HT-29 (cell line): ENCODE results near the gene PILRA. TPM values are rescaled to one million over a fixed set of nuclear protein-coding genes. Genes with fewer than 3 reads are reported as not detected.
"Not testable (repeated sequence)": the region's sequence is repeated elsewhere in the genome, so short reads cannot be mapped to it uniquely, and the experiment has no call there.

Experiments used
- DNase-seq: peaks from one replicate; pipeline ENCODE4 v3.0.0-alpha.2; 2015; ENCODE audit warnings: low spot score
- total RNA-seq: library from RNA; depleted of rRNA; stranded (reverse); fragments of >200 nt; shearing (Covaris generic); gene quantifications from 2 replicates; pipeline ENCODE4 v1.2.3, GENCODE V29; 2014; rRNA removed

PILRA gene
- 2.1 TPM in 1 of 2 replicates, not detected in the other for total RNA-seq

DNA sequence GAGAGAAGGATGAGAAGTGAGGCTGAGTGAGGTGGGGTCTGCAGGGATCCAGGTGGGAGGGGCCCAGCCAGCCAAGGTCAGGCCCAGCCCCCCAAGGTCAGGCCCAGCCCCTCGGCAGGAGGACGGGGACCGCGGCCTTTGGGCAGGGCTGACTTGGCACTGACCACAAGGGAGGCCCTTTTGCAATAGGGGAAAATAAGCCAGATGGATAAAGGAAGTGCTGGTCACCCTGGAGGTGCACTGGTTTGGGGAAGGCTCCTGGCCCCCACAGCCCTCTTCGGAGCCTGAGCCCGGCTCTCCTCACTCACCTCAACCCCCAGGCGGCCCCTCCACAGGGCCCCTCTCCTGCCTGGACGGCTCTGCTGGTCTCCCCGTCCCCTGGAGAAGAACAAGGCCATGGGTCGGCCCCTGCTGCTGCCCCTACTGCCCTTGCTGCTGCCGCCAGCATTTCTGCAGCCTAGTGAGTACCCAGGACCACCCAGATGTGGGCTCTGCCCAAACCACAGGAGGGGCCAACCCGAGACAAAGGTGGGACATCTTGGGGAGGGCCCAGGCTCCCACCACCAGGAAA is at the start of gene PILRA:
Gene PILRA (plus strand): TSS at position 227 of the 571 bp plus-strand sequence. CDS start 170 bp downstream, at position 397.
- no peak for DNase-seq

DNA sequence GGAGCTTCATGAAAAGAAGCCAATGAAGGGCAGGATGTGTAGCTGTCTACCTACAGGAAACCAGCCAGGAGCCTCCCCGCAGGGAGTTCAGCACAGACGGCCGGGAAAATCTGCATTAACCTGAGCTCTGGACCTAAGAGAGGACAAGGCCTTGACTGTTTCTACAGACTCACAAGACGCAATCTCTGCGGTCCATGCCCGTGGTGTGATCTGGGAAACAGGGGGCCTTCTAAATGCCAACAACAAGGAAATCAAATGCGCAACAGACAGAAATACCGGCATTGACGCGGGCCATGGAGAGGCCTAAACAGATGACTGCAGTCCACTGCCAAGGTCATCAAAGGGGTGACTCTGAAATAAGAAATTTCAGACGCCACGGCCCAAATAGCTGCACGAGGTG is 49.1 kb upstream of the PILRA start:
- DNase-seq = not testable (repeated sequence)

- not testable (repeated sequence) for DNase-seq
Measured at GRCh38 chr7:100325671-100326070, 47.6 kb upstream of the PILRA start.

DNA sequence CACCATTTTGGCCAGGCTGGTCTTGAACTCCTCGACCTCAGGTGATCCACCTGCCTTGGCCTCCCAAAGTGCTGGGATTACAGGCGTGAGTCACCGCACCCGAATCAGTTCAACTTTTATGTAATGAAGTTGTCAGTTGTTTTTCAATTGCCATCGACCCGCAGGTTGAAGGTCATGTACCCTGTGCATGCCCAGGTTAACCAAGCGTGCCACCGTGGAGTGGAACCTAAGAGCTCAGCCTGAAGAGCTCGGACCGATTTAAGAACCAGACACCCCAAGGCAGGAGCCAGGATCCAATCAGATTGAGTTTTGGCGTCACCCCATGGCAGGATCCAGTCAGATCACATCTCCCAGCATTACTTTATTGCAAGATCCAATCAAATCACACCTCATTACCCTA is 46.4 kb upstream of the PILRA start:
- not testable (repeated sequence) for DNase-seq

DNA sequence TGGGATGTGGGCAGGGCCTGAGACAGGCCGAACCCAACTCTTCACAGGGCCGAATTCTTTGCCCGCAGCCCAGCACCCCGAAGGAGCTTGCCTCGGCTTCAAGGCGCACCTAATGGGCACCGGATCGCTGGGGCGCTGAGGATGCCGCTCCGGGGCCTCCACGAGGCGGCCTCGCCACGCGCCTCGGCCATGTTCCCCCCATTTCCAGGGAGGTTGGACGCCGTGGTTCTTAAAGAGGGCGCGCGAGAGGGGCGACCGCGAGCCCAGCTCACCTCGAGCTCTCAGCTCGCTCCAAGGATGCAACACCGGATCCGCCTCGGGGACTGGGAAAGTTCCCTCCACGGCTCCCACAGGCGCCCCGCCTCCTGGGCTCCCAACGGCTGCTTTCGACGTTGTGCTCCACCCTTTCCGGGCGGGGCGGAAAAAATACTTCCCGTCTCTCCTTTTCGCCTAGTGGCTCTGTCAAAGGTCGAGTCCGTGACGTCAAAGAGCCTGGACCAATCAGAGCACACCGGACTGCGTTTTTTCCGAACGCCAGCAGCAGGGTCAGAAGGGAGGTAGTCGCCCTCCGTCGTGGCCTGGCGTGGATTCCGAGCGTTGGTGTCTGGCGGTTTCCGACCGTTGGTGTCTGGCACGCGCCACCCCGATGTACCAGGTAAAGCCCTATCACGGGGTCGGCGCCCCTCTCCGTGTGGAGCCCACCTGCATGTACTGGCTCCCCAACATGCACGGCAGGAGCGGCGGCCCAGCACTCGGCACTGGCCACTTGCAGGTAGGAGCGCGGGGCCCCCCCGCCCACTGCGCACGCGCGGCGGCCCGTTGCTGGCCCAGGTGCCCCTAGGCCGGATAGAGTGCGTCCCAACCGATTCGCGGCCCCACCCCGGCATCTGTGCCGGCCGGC is 37.5 kb upstream of the PILRA start:
- peak; percentile 97 for DNase-seq

DNA sequence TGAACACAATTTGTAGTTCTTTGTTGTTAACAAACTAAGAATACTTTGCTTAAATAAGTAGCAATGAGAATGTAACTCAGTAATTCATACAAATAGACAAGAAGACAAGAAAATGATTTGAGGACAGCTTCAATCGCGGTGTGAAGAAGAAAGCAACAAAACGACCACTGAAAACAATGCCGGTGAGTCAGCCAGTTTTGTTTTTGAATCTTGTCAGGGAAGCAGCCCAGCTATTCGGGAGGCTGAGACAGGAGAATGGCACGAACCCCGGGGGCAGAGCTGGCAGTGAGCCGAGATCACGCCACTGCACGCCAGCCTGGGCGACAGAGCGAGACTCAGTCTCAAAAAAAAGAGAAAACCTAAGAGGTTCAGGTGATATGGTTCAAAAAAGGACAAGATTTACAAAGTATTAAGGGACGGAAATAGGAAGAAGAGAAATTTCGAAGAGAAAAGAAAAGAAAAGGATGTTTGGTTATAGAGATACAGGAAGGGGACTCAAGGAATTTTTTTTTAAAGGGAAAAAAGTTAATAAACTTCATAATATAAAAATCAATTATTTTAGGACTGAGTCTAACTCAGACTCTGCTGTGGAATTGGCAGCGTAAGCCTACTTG is 35.1 kb upstream of the PILRA start:
- not testable (repeated sequence) for DNase-seq

GRCh38 chr7:100341286-100341685 is 32.0 kb upstream of the PILRA start:
- peak; percentile 55 for DNase-seq

DNA sequence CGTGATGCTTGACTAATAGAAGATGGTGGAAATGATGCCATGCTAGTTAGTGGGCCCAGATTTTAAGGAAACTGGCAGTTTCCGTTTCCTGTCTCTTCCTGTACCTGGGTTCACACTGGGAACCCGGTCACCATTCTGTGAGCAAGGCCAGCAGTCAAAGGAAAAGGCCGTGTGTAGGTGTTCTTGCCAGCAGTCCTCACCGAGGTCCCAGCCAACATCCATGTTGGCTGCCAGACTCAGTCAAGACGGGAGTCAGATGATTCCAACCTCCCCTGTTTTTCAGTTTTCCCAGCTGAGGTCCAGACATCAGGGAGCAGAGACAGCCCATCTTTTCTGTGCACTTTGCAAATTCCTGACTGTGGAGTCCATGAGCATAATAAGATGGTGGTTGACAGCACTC is 30.5 kb upstream of the PILRA start:
- no peak for DNase-seq

- not testable (repeated sequence) for DNase-seq
Measured at GRCh38 chr7:100344124-100344559, 29.1 kb upstream of the PILRA start.

DNA sequence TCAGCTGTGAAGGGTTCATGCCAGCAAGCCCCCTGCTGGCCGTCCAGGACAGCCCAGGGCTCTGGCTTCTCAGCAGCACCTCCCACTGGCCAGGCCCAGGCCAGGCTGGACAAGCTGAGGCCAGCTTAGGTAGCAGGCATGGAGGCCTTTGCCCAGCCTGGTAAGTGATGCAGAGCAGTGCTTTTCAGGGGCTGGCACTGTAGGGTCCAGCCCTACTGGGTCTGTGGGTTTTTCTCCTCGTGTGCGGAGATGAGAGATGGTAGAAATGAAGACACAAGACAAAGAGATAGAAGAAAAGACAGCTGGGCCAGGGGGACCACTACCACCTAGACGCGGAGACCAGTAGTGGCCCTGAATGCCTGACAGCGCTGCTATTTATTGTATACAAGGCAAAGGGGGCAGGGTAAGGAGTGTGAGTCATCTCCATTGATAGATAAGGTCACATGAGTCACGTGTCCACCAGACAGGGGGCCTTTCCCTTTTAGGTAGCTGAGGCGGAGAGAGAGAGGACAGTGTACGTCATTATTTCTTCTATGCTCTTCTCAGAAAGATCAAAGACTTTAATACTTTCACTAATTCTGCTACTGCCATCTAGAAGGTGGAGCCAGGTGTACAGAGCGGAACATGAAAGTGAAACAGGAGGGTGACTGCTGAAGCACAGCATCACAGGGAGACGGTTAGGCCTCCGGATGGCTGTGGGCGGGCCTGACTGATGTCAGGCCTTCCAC is 28.6 kb upstream of the PILRA start:
- DNase-seq = peak; percentile 57

GRCh38 chr7:100345288-100345672 is 28.0 kb upstream of the PILRA start:
- peak; percentile 74 for DNase-seq

GRCh38 chr7:100346921-100347320 is 26.4 kb upstream of the PILRA start:
- DNase-seq = no peak

- DNase-seq = no peak
Measured at GRCh38 chr7:100348805-100349204, 24.5 kb upstream of the PILRA start.

GRCh38 chr7:100349757-100350156 is 23.5 kb upstream of the PILRA start:
- DNase-seq = no peak

GRCh38 chr7:100351657-100352058 is 21.6 kb upstream of the PILRA start:
- DNase-seq = no peak

- DNase-seq = not testable (repeated sequence)
Measured at GRCh38 chr7:100352230-100352781, 21.0 kb upstream of the PILRA start.

GRCh38 chr7:100352984-100353684 is 20.2 kb upstream of the PILRA start:
- no peak for DNase-seq

- no peak for DNase-seq
Measured at GRCh38 chr7:100353685-100354330, 19.5 kb upstream of the PILRA start.

GRCh38 chr7:100356416-100357068 is 16.7 kb upstream of the PILRA start:
- no peak for DNase-seq

DNA sequence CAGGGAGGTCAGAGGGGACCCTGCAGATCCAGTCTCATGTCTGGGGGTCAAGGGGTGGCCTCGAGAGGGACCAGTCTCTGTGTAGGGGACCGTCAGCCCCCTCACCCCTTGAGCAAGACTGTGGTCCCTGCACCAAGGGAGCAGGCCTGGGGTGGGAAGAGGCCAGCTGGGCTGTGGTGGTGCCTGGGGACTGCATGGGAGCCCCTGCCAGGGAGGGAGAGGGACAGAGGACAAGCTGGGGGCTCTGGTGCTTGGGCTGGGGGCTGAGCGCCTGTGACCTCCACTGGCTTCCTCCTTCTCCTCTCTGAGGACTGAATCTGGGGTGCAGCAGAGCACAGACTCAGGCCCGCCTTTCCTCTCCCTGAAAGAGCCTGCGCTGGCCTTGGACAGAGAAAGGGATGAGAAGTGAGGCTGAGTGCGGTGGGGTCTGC is 16.1 kb upstream of the PILRA start:
- DNase-seq = no peak
